C4-2B (cell line): ENCODE results near the gene EIF4A2.

ENCODE experiments used
- CTCF ChIP-seq: fragments of 450-650 bp; conservative IDR thresholded peaks from 2 replicates; pipeline ENCODE4 v1.5.1; 2017; ENCODE audit warnings: mild to moderate bottlenecking
- ZFX ChIP-seq: fragments of 450-650 bp; IDR thresholded peaks from 2 replicates; pipeline ENCODE4 v1.6.1; 2017

GRCh38 chr3:186746008-186746407, 37.4 kb upstream of the EIF4A2 start:
- TF ChIP-seq CTCF (no peak), ZFX (no peak)
